ENCODE data around the gene SNX13. TPM values are rescaled to one million over a fixed set of nuclear protein-coding genes. Genes with fewer than 3 reads are reported as not detected.

Gene SNX13
- total and polyA plus RNA-seq, 11 donors = 8.5 to 59.6 (median 48.9) TPM

DNA sequence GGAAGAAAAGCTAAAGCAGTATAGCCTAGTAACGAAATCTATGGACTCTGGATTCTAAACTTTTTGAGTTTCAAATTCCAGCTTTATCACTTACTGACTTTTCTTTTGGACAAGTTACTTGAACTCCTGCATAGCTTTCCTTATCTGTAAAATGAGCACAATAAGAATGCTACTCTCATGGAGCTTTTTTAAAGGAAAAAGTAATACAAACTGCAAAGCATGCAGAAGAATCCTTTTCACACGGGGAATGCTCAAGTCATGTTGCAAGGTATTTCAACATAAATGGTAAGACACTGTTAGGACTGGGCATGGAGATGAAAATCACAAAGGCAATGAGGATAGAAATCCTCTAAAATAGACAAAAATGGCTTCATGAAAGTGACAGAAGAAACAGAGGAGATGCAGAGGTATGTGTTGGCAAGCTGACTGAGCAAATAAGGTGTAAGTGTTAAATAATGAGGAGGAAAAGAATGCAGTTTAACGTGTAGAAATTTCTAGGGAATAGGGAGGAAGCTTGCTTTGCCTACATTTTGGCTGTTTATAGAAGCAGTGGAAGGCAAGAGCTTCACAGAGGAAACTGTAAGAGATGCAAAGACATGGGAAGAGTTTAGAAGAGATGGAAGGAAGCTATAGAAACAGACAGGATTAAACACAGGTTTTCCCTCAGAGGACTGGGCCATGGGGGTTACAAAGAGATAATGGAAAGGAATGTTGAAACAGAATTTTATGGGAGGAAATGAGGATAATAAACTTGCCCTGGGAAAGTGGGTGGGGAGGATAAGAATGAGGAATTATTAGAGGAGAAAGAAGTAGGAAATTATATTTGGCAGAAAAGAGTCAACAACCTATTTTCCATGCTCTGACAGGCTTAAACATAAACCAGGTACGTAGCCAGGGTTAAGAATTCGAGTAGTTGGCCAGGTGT, 28.8 kb upstream of the SNX13 start:
- peaks cover 0 to 3% (median 0%) of the 10 kb centered on the region in 12 donors for H3K9me3 ChIP-seq
- no peak overlapping the region for H3K27ac ChIP-seq
- intact Hi-C loops (cut with DNase I) = loop anchor here in 2 of 10 donors (10.0 kb wide), 2 partner anchors 194 to 376 kb away; no protein-coding TSS in a partner anchor
- TF ChIP-seq, protein P1, sequence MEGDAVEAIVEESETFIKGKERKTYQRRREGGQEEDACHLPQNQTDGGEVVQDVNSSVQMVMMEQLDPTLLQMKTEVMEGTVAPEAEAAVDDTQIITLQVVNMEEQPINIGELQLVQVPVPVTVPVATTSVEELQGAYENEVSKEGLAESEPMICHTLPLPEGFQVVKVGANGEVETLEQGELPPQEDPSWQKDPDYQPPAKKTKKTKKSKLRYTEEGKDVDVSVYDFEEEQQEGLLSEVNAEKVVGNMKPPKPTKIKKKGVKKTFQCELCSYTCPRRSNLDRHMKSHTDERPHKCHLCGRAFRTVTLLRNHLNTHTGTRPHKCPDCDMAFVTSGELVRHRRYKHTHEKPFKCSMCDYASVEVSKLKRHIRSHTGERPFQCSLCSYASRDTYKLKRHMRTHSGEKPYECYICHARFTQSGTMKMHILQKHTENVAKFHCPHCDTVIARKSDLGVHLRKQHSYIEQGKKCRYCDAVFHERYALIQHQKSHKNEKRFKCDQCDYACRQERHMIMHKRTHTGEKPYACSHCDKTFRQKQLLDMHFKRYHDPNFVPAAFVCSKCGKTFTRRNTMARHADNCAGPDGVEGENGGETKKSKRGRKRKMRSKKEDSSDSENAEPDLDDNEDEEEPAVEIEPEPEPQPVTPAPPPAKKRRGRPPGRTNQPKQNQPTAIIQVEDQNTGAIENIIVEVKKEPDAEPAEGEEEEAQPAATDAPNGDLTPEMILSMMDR (IDR thresholded peaks at IDR 0.05) = no peak
- no peak for TF ChIP-seq POLR2A (IDR thresholded peaks at IDR 0.05)
- no peak for DNase-seq
- H3K27me3 ChIP-seq = no peaks in the 10 kb centered on the region
- WGBS, 4 donors = 64 to 74% (median 72%) methylated on average over 5 of the region's 5 CpGs
- no peaks in the 10 kb centered on the region for H3K4me1 ChIP-seq
- H3K36me3 ChIP-seq = no peaks in the 10 kb centered on the region
- no peak overlapping the region for H3K4me3 ChIP-seq
- no peak for ATAC-seq

DNA sequence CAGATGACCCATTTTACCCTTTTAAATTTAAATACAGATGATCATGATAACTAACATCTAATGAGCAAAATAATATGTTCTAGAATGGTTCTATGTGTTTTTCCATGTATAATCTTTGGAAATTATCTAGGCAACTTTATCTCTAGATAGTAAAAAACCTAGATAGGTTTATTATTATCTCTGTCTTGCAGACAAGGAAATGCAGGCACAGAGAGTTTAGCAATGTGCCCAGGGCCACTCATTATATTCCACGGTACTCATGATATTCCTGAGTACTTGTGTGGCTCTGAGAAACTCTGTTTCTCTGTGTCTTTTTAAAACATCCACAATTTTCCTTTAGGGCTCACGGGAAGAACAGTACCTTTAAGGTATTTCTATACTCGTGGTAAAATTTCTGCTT, 26.4 kb upstream of the SNX13 start:
- TF ChIP-seq, protein P1 (IDR thresholded peaks at IDR 0.05) = no peak
- TF ChIP-seq POLR2A (IDR thresholded peaks at IDR 0.05) = no peak
- DNase-seq = no peak
- WGBS, 4 donors = 69 to 73% (median 72%) methylated on average over 3 of the region's 3 CpGs
- no peaks in the 10 kb centered on the region for H3K4me1 ChIP-seq
- H3K9me3 ChIP-seq = peaks cover 0 to 3% (median 0%) of the 10 kb centered on the region in 12 donors
- H3K27ac ChIP-seq = no peak overlapping the region
- no peaks in the 10 kb centered on the region for H3K27me3 ChIP-seq
- no peak for ATAC-seq
- no peak overlapping the region for H3K4me3 ChIP-seq
- intact Hi-C loops (cut with DNase I) = loop anchor here in 2 of 10 donors (10.0 kb wide), 2 partner anchors 192 to 378 kb away; no protein-coding TSS in a partner anchor
- H3K36me3 ChIP-seq = no peaks in the 10 kb centered on the region

DNA sequence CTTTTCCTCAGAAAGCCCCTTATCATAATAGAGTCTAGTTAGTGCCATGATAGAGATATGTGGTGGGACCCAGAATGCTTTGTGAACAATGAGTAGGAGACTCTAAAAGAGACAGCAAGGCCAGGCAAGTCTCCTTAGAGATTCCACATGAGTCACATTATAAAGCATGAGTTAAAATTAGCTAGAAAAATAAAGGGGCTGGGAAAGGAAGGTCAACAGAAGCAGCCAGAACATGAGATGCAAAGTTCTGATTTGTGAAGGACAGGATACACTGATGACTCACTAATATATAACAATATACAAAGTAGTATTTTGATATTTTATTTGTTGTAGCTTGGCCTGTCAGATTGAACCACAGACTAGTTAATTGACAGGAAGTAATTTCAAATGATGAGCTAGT, 25.3 kb upstream of the SNX13 start:
- no peak for ATAC-seq
- no peaks in the 10 kb centered on the region for H3K36me3 ChIP-seq
- no peak overlapping the region for H3K27ac ChIP-seq
- DNase-seq = no peak
- intact Hi-C loops (cut with DNase I) = loop anchor here in 2 of 10 donors (10.0 kb wide), 2 partner anchors 191 to 379 kb away; no protein-coding TSS in a partner anchor
- H3K9me3 ChIP-seq = peaks cover 0 to 3% (median 0%) of the 10 kb centered on the region in 12 donors
- no peak for TF ChIP-seq POLR2A (IDR thresholded peaks at IDR 0.05)
- no peaks in the 10 kb centered on the region for H3K4me1 ChIP-seq
- H3K4me3 ChIP-seq = no peak overlapping the region
- no peaks in the 10 kb centered on the region for H3K27me3 ChIP-seq

DNA sequence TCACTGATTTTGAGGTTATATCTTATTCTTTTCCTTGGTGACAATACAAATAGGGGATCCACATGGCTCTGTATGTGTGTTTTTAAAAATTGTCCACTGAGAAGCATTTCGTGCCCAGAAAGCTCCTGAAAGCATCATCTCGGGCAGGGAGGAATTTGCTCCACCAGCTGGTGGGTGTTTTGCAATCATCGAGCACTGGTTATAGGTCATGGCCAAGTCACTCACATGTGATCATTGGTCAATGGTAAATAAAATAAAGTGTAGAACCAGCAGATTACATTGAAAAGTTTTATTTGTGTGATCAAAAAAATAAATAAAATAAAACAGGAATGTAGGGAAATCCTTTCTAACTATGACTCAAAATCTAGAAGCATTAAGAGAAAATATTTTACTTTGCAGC, 23.0 kb upstream of the SNX13 start:
- H3K27me3 ChIP-seq = no peaks in the 10 kb centered on the region
- intact Hi-C loops (cut with DNase I) = loop anchor here in 2 of 10 donors (10.0 kb wide), 2 partner anchors 188 to 382 kb away; no protein-coding TSS in a partner anchor
- no peak overlapping the region for H3K4me3 ChIP-seq
- DNase-seq = no peak
- H3K27ac ChIP-seq = no peak overlapping the region
- no peak for ATAC-seq
- H3K9me3 ChIP-seq = peaks cover 0 to 3% (median 0%) of the 10 kb centered on the region in 12 donors
- no peaks in the 10 kb centered on the region for H3K4me1 ChIP-seq
- H3K36me3 ChIP-seq = no peaks in the 10 kb centered on the region
- WGBS, 4 donors = 47 to 83% (median 64%) methylated on average over 3 of the region's 3 CpGs
- TF ChIP-seq, protein P1 (IDR thresholded peaks at IDR 0.05) = no peak
- no peak for TF ChIP-seq POLR2A (IDR thresholded peaks at IDR 0.05)
